Panc1 (cell line): Measurements from ENCODE around the gene ARHGEF25. TPM values are rescaled to one million over a fixed set of nuclear protein-coding genes. Genes with fewer than 3 reads are reported as not detected.
A peak's percentile ranks its signal among the peaks of the same experiment; 100 is the strongest.

Experiments used
- ATAC-seq: fragments of 200-7000 bp; cut with Tn5 transposase; 2 replicates; pipeline ENCODE4 v1.9.1; 2020; ENCODE audit warnings: mild to moderate bottlenecking, moderate library complexity
- BruUV-seq: library from RNA; stranded (reverse); fragments of 400-500 nt; replicated peaks from 2 replicates; lab custom pipeline; 2021; lab: Mats Ljungman, UMichigan
- CTCF ChIA-PET: fragments of 300-600 bp; sonication (Branson Sonifier 250); formaldehyde crosslinking; loops from one replicate; lab custom pipeline; 2022; ENCODE audit warnings: antibody characterized with exemption; lab: Charles Lee
- POLR2A ChIA-PET: fragments of 300-600 bp; sonication (Branson Sonifier 250); formaldehyde crosslinking; loops from one replicate; lab custom pipeline; 2022; ENCODE audit warnings: antibody characterized with exemption; lab: Charles Lee
- DNase-seq: peaks from one replicate; pipeline ENCODE4 v3.0.0-alpha.2; 2010; ENCODE audit warnings: low read depth, low spot score
- H3K27ac ChIP-seq: 2 replicates; pipeline ENCODE4 v1.5.1; 2011; ENCODE audit warnings: mild to moderate bottlenecking, low read length, inconsistent platforms
- H3K27me3 ChIP-seq: fragments of 200-500 bp; sonication (Bioruptor generic); 2 replicates; pipeline ENCODE4 v1.6.0; 2014; ENCODE audit warnings: low read length, inconsistent platforms; ENCODE audit not compliant: control insufficient read depth, insufficient read depth
- H3K36me3 ChIP-seq: fragments of 200-500 bp; sonication (Bioruptor generic); 2 replicates; pipeline ENCODE4 v1.5.1; 2014; ENCODE audit warnings: inconsistent platforms, mild to moderate bottlenecking, low read length, moderate library complexity; ENCODE audit not compliant: control insufficient read depth, insufficient read depth
- H3K4me1 ChIP-seq: 2 replicates; pipeline ENCODE4 v1.5.1; 2011; ENCODE audit warnings: inconsistent platforms, mild to moderate bottlenecking, low read length, moderate library complexity; ENCODE audit not compliant: control insufficient read depth, insufficient read depth
- H3K4me3 ChIP-seq, 2 experiments: 2 replicates each; pipeline ENCODE4 v1.5.1; 2011 to 2012; ENCODE audit warnings: low read depth in 2 of 2, low read length in 2 of 2, mild to moderate bottlenecking in 2 of 2, inconsistent platforms in 1 of 2, moderate library complexity in 1 of 2
- H3K9me3 ChIP-seq: fragments of 200-500 bp; sonication (Bioruptor generic); 2 replicates; pipeline ENCODE4 v1.5.1; 2014; ENCODE audit warnings: low read depth, mild to moderate bottlenecking, inconsistent platforms, low read length, moderate library complexity; ENCODE audit not compliant: control insufficient read depth, insufficient read depth
- POLR2AphosphoS5 ChIP-seq: IDR thresholded peaks from 2 replicates; pipeline ENCODE4 v1.6.1; 2012; ENCODE audit warnings: mild to moderate bottlenecking, low read depth, low read length, moderate library complexity
- SIN3A ChIP-seq: IDR thresholded peaks from 2 replicates; pipeline ENCODE4 v1.6.1; 2012; ENCODE audit warnings: low read depth, mild to moderate bottlenecking, low read length, moderate library complexity, borderline replicate concordance; ENCODE audit not compliant: insufficient read depth
- TCF7L2 ChIP-seq: IDR thresholded peaks from 2 replicates; pipeline ENCODE4 v1.6.1; 2011; ENCODE audit warnings: mild to moderate bottlenecking, low read depth, low read length, inconsistent platforms
- in situ Hi-C: cut with HindIII; loops from 2 replicates; pipeline ENCODE4 v1.10.0; 2016; ENCODE audit warnings: low sequenced_read_pairs, low pct_unique_long_range_greater_than_20kb
- intact Hi-C: fragments of 100-400 bp; cut with micrococcal nuclease; formaldehyde crosslinking; loops from one replicate; pipeline ENCODE4 v1.10.0; 2022; ENCODE audit not compliant: unreplicated experiment
- total RNA-seq: library from RNA; stranded (reverse); gene quantifications from one replicate; pipeline ENCODE4 v1.2.1, GENCODE V29; 2021; ENCODE audit not compliant: unreplicated experiment
- TF ChIP-seq, protein P1 (sequence below), 2 experiments: IDR thresholded peaks; 2 replicates each; pipeline ENCODE4 v1.6.1; 2011 to 2012; ENCODE audit warnings: low read depth in 2 of 2, control low read depth in 1 of 2, low read length in 1 of 2, mild to moderate bottlenecking in 1 of 2, moderate library complexity in 1 of 2; ENCODE audit not compliant: insufficient read depth in 1 of 2
- TF ChIP-seq, protein P2 (sequence below): fragments of 450-650 bp; IDR thresholded peaks from 2 replicates; pipeline ENCODE4 v1.5.1; 2017; ENCODE audit warnings: mild to moderate bottlenecking

The ARHGEF25 gene
- total RNA-seq, 1 experiment from 2014 or later = 10.5 TPM

DNA sequence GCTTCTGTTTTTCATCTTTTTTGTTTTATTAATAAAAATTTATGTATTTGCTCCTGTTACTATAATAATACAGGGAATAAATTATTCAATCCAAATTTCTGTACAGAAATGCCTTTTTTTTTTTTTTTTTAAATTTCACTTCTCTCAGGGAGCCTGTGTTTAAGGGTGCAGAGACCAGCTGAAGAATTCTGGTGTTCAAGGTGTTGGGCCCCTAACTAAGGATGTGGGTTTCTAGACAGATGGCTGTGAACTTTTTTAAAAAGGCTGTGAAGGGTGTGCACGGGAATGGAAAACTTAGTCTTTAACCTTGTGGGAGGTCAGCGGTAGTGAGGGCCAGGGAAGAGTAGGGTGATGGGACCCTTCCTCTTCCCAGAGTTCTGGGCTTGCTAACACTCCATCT, 7.9 kb upstream of the ARHGEF25 start:
- no peak overlapping the region for H3K27ac ChIP-seq
- CTCF ChIA-PET = interaction anchor here (0.9 kb wide), 1 partner anchor 29 kb away, joined by 3 read pairs; the partner anchor contains the start of gene B4GALNT1
- DNase-seq (no peak), ATAC-seq (no peak)
- intact Hi-C loops (no loop called here), in situ Hi-C loops (no loop called here)
- no peaks in the 10 kb centered on the region for H3K27me3 ChIP-seq
- H3K4me3 ChIP-seq = no peak overlapping the region
- POLR2A ChIA-PET = interaction anchor here (0.6 kb wide), 2 partner anchors 15 to 93 kb away, joined by 4 to 6 read pairs; no protein-coding TSS in a partner anchor
- H3K4me1 ChIP-seq = peaks cover 14% of the 10 kb centered on the region
- 0 out of 2 replicates have a peak, but pooled peaks cover 3% of the 10 kb centered on the region for H3K36me3 ChIP-seq
- TF ChIP-seq, protein P1, sequence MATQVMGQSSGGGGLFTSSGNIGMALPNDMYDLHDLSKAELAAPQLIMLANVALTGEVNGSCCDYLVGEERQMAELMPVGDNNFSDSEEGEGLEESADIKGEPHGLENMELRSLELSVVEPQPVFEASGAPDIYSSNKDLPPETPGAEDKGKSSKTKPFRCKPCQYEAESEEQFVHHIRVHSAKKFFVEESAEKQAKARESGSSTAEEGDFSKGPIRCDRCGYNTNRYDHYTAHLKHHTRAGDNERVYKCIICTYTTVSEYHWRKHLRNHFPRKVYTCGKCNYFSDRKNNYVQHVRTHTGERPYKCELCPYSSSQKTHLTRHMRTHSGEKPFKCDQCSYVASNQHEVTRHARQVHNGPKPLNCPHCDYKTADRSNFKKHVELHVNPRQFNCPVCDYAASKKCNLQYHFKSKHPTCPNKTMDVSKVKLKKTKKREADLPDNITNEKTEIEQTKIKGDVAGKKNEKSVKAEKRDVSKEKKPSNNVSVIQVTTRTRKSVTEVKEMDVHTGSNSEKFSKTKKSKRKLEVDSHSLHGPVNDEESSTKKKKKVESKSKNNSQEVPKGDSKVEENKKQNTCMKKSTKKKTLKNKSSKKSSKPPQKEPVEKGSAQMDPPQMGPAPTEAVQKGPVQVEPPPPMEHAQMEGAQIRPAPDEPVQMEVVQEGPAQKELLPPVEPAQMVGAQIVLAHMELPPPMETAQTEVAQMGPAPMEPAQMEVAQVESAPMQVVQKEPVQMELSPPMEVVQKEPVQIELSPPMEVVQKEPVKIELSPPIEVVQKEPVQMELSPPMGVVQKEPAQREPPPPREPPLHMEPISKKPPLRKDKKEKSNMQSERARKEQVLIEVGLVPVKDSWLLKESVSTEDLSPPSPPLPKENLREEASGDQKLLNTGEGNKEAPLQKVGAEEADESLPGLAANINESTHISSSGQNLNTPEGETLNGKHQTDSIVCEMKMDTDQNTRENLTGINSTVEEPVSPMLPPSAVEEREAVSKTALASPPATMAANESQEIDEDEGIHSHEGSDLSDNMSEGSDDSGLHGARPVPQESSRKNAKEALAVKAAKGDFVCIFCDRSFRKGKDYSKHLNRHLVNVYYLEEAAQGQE (IDR thresholded peaks at IDR 0.05; ENCODE audit: insufficient read depth in 1 of 2, low read depth in 2 of 2, low read length in 1 of 2) = no peak
- TF ChIP-seq, protein P2, sequence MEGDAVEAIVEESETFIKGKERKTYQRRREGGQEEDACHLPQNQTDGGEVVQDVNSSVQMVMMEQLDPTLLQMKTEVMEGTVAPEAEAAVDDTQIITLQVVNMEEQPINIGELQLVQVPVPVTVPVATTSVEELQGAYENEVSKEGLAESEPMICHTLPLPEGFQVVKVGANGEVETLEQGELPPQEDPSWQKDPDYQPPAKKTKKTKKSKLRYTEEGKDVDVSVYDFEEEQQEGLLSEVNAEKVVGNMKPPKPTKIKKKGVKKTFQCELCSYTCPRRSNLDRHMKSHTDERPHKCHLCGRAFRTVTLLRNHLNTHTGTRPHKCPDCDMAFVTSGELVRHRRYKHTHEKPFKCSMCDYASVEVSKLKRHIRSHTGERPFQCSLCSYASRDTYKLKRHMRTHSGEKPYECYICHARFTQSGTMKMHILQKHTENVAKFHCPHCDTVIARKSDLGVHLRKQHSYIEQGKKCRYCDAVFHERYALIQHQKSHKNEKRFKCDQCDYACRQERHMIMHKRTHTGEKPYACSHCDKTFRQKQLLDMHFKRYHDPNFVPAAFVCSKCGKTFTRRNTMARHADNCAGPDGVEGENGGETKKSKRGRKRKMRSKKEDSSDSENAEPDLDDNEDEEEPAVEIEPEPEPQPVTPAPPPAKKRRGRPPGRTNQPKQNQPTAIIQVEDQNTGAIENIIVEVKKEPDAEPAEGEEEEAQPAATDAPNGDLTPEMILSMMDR = no peak
- TF ChIP-seq POLR2AphosphoS5 (no peak), SIN3A (no peak)
- H3K9me3 ChIP-seq = no peaks in the 10 kb centered on the region
- BruUV-seq = no TSS peak

DNA sequence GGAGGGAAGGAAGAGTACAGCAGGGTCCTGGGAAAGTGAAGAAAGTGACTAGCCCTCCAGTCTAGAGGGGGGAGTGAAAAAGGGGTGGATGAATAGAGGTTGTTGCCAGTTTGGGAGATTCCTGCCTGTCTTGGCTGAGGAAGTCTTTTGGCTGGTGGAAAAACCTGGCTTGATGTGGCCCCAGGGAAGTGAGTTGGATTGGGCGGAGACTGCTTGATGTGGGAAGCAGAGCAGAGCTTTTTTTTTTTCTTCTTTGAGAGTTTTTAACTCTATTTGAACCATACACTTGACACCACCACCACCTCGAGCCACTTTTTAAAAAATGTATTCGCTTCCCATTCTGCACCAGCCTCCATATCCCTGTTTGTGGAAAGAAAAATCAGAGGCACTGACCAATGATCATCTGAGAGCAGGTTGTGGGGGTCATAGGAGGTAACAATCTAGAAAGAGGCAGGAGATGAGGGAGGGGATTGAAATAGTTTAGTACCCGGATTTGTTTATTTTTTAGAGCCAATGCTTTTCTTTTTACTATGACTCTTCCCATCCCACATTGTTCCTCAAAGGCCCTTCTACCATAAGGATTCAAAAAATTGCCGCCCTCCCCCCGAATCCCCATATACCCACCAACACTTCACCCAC, 7.3 kb upstream of the ARHGEF25 start:
- peak overlapping the region; percentile 51 to 82 for H3K4me3 ChIP-seq
- no peaks in the 10 kb centered on the region for H3K27me3 ChIP-seq
- H3K4me1 ChIP-seq = peaks cover 14% of the 10 kb centered on the region
- POLR2A ChIA-PET = interaction anchor here (0.6 kb wide), 2 partner anchors 16 to 93 kb away, joined by 4 to 6 read pairs; no protein-coding TSS in a partner anchor
- in situ Hi-C loops (no loop called here), intact Hi-C loops (no loop called here)
- 0 out of 2 replicates have a peak, but pooled peaks cover 3% of the 10 kb centered on the region for H3K36me3 ChIP-seq
- CTCF ChIA-PET = interaction anchor here (0.6 to 0.9 kb wide), 2 partner anchors 29 to 32 kb away, joined by 3 to 4 read pairs; partner anchors contain the start of gene B4GALNT1
- H3K27ac ChIP-seq = peak overlapping the region; percentile 85
- BruUV-seq = no TSS peak
- no peak for TF ChIP-seq POLR2AphosphoS5
- TF ChIP-seq, protein P2 = no peak
- no peak for TF ChIP-seq SIN3A
- no peak for TF ChIP-seq TCF7L2
- TF ChIP-seq, protein P1 (IDR thresholded peaks at IDR 0.05; ENCODE audit: insufficient read depth in 1 of 2, low read depth in 2 of 2, low read length in 1 of 2) = no peak
- ATAC-seq (0 out of 2 replicates have a peak, but pooled peaks have one; percentile 2), DNase-seq (no peak)
- no peaks in the 10 kb centered on the region for H3K9me3 ChIP-seq
